DND-41 (cell line): ENCODE measurements around the gene UPF3B.

Source experiments
- CTCF ChIP-seq: IDR thresholded peaks from 2 replicates; pipeline ENCODE4 v1.5.1; 2012; ENCODE audit warnings: borderline replicate concordance, low read length, moderate library complexity, mild to moderate bottlenecking; ENCODE audit not compliant: poor library complexity, severe bottlenecking; ENCODE audit errors: extremely low read depth
- EZH2 ChIP-seq: IDR thresholded peaks from 3 replicates; pipeline ENCODE4 v1.6.1; 2012; ENCODE audit warnings: borderline replicate concordance, low read depth, mild to moderate bottlenecking, moderate library complexity, low read length, inconsistent platforms; ENCODE audit not compliant: severe bottlenecking

GRCh38 chrX:119817130-119817690, 35.6 kb downstream of the UPF3B start:
- TF ChIP-seq CTCF (no peak), EZH2 (no peak)
